ENCODE data around the gene CLTCL1.
"Not testable (repeated sequence)": the region's sequence is repeated elsewhere in the genome, so short reads cannot be mapped to it uniquely, and the experiment has no call there.

CLTCL1 gene

DNA sequence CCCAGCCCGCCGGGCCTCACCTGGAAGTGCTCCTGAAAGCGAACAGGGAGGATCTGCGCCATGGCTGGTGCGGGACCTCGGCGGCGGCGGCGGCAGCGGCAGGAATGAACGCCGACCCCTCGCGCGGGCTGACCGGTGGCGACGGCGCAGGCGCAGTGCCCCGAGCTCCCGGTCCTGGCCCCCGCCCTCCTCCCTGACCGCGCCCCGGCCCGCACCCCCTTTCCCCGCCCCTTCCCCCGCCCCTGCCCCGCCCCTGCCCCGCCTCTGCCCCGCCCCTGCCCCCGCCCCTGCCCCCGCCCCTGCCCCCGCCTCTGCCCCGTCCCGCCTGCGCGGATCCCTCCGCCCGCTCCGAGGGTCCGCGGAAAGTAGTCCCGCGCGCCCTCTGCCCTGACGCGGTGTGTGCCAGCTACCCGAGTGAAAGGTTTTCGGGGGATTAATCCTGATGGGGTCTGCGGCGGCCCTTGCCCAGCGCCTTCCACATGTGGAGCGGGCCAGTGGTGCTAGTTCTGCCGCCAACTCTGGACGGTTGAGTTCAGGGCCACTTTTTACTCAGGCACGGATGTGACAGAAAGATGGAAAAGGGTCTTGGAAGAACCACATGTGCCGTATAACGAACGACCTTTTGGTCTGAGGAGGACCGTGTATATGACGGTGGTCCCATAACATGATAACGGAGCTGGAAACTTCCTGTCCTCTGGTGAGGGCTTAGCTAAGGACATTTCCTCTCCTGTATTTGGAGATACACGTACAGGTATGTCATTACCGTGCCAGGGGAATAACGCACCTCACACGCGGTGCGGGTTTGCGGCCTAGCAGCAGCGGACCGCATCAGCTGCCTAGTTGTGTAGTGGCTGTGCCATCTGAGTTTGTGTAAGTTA, at the start of gene CLTCL1:
TSS of gene CLTCL1 (minus strand) at position 140 of the 878 bp plus-strand sequence. CDS start at position 62, 78 bp downstream.
- DNase-seq (ENCODE audit: low read depth in 2 of 2) = peak; percentile 25 to 42

- no peak for DNase-seq (ENCODE audit: low read depth in 2 of 2)
These were observed 45.6 kb upstream of the CLTCL1 start for GRCh38 chr22:19337137-19337536.

DNA sequence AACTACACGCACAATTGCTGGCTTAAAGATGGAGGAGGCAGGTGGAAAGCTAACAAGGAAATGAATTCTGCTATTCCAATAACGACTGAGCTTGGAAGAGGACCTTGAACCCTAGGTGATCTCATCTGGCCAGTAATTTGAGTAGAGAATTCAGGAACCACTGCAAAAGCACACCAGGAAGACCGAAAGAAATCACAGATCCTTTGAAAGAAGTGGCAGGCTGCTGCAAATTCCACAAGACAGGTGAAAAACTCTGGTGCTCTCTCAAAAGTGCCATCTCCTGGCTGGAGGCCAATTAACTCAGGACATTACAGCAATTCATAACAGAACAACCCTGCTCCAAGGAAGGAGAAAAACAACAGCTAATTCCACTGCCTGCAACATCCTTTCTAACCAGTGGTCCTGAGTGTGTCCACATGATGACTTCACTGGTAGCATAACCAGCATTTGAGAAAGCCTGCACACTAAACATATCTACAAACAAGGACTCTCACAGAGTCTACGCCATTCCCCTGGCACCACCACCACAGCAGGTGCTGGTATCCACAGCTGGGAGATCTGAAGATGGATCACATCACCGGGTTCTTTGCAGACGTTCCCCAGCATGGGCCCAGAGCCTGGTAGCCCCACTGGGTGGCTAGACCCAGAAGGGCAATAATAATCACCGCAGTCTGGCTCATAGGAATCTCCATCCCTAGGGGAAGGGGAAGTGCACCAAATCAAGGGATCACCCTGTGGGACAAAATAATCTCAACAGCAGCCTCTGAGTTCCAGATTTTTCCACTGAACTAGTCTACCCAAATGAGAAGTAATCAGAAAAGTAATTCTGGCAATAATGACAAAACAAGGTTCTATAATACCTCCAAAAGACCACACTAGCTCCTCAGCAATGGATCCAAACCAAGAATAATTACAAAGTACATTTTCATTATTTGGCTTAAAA, 44.9 kb upstream of the CLTCL1 start:
- no peak for DNase-seq (ENCODE audit: low read depth in 2 of 2)

DNA sequence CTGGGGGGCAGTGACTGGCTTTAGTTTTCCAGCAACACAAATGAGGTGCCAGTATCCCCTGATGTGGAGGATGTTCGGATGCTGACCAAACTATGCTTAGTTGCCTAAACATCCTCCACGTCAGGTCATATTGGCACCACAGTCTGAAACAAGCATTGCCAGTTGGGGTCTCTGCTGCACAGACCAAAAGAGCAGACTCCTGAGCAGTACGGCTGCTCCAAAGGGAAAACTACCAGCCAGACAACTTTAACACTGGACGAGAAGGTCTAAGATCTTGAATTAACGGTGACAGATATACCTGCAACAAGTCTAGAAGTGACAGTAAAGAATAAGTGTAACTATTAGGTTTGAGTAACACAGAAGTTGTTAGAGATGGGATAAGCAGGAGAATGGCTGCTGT, 40.5 kb upstream of the CLTCL1 start:
- DNase-seq (ENCODE audit: low read depth in 2 of 2) = no peak

GRCh38 chr22:19331474-19331873, 40.0 kb upstream of the CLTCL1 start:
- DNase-seq (ENCODE audit: low read depth in 2 of 2) = no peak

DNA sequence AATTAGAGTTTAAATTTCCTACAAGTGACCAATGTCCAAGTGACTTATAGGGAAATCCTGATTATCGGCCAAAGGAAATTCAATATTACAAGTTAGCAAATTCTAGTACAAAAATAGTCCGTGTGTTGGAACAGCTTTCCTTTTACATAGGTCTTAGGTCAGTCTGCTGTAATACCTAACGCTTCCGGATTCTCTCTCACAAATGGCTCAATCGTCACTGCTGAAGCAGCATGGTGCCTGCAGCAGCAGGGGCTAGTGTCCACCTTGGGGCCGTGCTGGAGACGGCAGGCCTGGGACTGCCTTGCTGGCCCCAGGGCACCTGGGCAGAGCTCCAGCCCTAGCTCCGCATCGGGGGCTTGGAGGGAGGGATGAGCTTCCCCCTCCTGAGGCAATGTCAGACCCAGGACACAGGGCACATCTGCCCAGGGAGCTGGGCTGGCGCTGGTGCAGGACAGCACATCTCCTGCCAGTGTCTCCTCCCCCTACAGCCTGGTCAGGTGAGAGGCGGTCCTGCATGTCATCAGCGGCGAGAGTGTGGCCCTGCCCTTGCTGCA, 39.4 kb upstream of the CLTCL1 start:
- DNase-seq (ENCODE audit: low read depth in 2 of 2) = no peak

DNA sequence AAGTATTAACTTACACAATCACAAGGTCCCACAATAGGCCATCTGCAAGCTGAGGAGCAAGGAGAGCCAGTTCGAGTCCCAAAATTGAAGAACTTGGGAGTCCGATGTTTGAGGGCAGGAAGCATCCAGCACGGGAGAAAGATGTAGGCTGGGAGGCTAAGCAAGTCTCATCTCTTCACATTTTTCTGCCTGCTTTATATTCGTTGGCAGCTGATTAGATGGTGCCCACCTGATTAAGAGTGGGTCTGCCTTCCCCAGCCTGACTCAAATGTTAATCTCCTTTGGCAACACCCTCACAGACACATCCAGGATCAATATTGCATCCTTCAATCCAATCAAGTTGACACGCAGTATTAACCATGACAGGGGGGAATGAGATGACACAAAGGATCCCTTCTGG, 38.7 kb upstream of the CLTCL1 start:
- not testable (repeated sequence) for DNase-seq (ENCODE audit: low read depth in 2 of 2)

- DNase-seq (ENCODE audit: low read depth in 2 of 2) = no peak
These were observed 37.9 kb upstream of the CLTCL1 start for GRCh38 chr22:19329454-19329853.

DNA sequence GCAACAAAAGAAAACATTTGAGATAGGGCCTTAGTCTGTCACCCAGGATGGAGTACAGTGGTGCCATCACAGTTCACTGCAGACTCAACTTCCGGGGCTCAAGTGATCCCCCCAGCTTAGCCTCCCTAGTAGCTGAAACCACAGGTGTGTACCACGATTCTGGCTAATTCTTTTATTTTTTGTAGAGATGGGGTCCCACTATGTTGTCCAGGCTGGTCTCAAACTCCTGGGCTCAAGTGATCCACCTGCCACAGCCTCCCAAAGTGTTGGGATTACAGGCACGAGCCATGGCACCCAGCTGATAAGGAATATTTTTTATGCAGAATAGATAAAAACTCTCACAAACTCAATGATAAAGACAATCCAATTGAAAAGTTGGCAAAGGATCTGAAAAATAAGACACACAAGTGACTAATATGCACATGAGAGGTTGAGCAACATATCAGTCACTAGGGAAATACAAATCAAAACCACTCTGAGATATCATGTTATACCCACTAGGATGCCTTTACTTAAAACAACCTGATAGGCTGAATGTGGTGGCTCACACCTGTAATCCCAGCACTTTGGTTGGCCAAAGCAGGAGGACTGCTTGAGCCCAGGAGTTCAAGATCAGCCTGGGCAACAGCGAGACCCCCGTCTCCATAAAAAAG, 33.9 kb upstream of the CLTCL1 start:
- DNase-seq (ENCODE audit: low read depth in 2 of 2) = no peak

DNA sequence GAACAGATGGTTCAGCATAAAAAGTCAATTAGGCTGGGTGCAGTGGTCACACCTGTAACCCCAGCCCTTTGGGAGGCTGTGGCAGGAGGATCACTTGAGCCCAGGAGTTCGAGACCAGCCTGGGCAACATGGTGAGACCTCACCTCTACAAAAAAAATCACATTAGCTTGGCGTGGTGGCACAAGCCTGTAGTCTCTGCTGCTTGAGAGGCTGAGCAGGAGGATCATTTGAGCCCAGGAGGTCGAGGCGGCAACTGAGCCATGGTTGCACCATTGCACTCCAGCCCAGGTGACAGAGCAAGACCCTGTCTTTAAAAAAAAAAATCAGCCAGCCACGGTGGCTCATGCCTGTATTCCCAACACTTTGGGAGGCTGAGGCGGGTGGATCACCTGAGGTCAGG, 31.9 kb upstream of the CLTCL1 start:
- not testable (repeated sequence) for DNase-seq (ENCODE audit: low read depth in 2 of 2)

GRCh38 chr22:19321757-19322156, 30.2 kb upstream of the CLTCL1 start:
- no peak for DNase-seq (ENCODE audit: low read depth in 2 of 2)

- DNase-seq (ENCODE audit: low read depth in 2 of 2) = not testable (repeated sequence)
These were observed 28.6 kb upstream of the CLTCL1 start for GRCh38 chr22:19320136-19320535.

- no peak for DNase-seq (ENCODE audit: low read depth in 2 of 2)
These were observed 27.8 kb upstream of the CLTCL1 start for GRCh38 chr22:19319281-19319680.

GRCh38 chr22:19317865-19318264, 26.3 kb upstream of the CLTCL1 start:
- DNase-seq (ENCODE audit: low read depth in 2 of 2) = no peak

- no peak for DNase-seq (ENCODE audit: low read depth in 2 of 2)
These were observed 16.4 kb upstream of the CLTCL1 start for GRCh38 chr22:19307872-19308271.

- not testable (repeated sequence) for DNase-seq (ENCODE audit: low read depth in 2 of 2)
These were observed 15.0 kb upstream of the CLTCL1 start for GRCh38 chr22:19306535-19306934.

- no peak for DNase-seq (ENCODE audit: low read depth in 2 of 2)
These were observed 13.0 kb upstream of the CLTCL1 start for GRCh38 chr22:19304547-19304946.

- no peak for DNase-seq (ENCODE audit: low read depth in 2 of 2)
These were observed 12.3 kb upstream of the CLTCL1 start for GRCh38 chr22:19303785-19304184.

- DNase-seq (ENCODE audit: low read depth in 2 of 2) = no peak
These were observed 4.2 kb upstream of the CLTCL1 start for GRCh38 chr22:19295733-19296132.

- DNase-seq (ENCODE audit: low read depth in 2 of 2) = no peak
These were observed 1.1 kb upstream of the CLTCL1 start for GRCh38 chr22:19292458-19293230.

DNA sequence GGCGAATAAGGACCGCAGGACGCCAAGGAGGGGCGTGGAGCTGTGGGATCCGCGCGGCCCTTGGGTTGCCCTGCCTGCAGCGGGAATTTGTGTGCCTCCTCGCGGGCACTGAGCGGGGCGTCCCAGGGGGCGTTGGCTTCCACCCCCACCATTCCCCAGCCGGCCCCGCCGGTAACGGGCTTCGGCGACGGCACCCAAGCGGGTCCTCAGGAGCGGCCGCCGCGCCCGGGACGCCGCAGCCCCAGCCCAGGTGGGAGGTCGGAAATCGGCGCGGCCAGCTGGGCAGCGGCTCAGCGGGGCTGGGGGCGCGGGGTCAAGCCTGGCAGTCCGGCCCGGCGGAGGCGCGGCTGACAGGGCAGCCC, 320 bp downstream of the CLTCL1 start:
- no peak for DNase-seq (ENCODE audit: low read depth in 2 of 2)

Measured in stimulated activated CD4-positive, alpha-beta T cell treated with anti-CD3 and anti-CD28 coated beads, Interleukin-1b, Interleukin-23, amount 100 ng/mL, for 1 hour (primary cell).